A549 (cell line): ENCODE results near the gene SORCS2. TPM values are rescaled to one million over a fixed set of nuclear protein-coding genes. Genes with fewer than 3 reads are reported as not detected.
A peak's percentile ranks its signal among the peaks of the same experiment; 100 is the strongest.

Source experiments
- ATAC-seq, 2 experiments: fragments of 200-7000 bp in 1 of 2; fragments of >200 bp in 1 of 2; cut with Nextera tagmentation in 1 of 2; cut with Tn5 transposase in 1 of 2; 3 replicates each; pipeline versions ENCODE4 v1.8.0 to v1.9.1; 2018 to 2020; ENCODE audit warnings: mild to moderate bottlenecking in 1 of 2, moderate library complexity in 1 of 2
- CTCF ChIA-PET: fragments of 300-600 bp; sonication (Branson Sonifier 250); formaldehyde crosslinking; extraction: SDS; loops from one replicate; lab custom pipeline; 2021; ENCODE audit warnings: antibody characterized with exemption, inconsistent platforms; lab: Yijun Ruan, JAX
- POLR2A ChIA-PET: fragments of 350-600 bp; formaldehyde crosslinking; extraction: SDS; loops from one replicate; lab custom pipeline; 2021; ENCODE audit warnings: antibody characterized with exemption, inconsistent platforms; lab: Yijun Ruan, JAX
- DNase-seq, 2 experiments: peaks; one replicate each; pipeline versions ENCODE4 v3.0.0 to v3.0.0-alpha.2; 2011 to 2016; ENCODE audit warnings: low read depth in 1 of 2, low spot score in 1 of 2
- FAIRE-seq: peaks from 2 replicates; lab custom pipeline; 2011; peaks lifted over from hg19 to GRCh38; lab: Jason Lieb, UNC
- H3K27ac ChIP-seq, 2 experiments: fragments of >200 bp; sonication (Bioruptor Twin); formaldehyde crosslinking; 3 replicates each; pipeline ENCODE4 v1.5.1; 2016 to 2017
- H3K4me1 ChIP-seq: fragments of >200 bp; sonication (Bioruptor Twin); formaldehyde crosslinking; 3 replicates; pipeline ENCODE4 v1.6.1; 2016
- H3K4me2 ChIP-seq: fragments of >200 bp; sonication (Bioruptor Twin); formaldehyde crosslinking; 3 replicates; pipeline ENCODE4 v1.6.1; 2016
- H3K4me3 ChIP-seq: fragments of >200 bp; sonication (Bioruptor Twin); formaldehyde crosslinking; 3 replicates; pipeline ENCODE4 v1.5.1; 2016
- H3K9me3 ChIP-seq: fragments of >200 bp; sonication (Bioruptor Twin); formaldehyde crosslinking; 3 replicates; pipeline ENCODE4 v1.6.1; 2016
- BCL3 ChIP-seq: fragments of >200 bp; sonication (Bioruptor Twin); formaldehyde crosslinking; IDR thresholded peaks from 3 replicates; pipeline ENCODE4 v1.6.1; 2016
- BHLHE40 ChIP-seq: IDR thresholded peaks from 2 replicates; pipeline ENCODE4 v1.6.1; 2012; ENCODE audit warnings: low read depth, low read length, inconsistent platforms
- E2F6 ChIP-seq: IDR thresholded peaks from 2 replicates; pipeline ENCODE4 v1.6.1; 2012; ENCODE audit warnings: low read depth, borderline replicate concordance
- EHMT2 ChIP-seq: fragments of 200-600 bp; sonication (generic); IDR thresholded peaks from 2 replicates; pipeline ENCODE4 v1.6.1; 2016; ENCODE audit warnings: antibody characterized with exemption, low read depth, mild to moderate bottlenecking, moderate library complexity
- ELK1 ChIP-seq: fragments of 150-350 bp; IDR thresholded peaks from 2 replicates; pipeline ENCODE4 v1.6.1; 2014; ENCODE audit warnings: low read depth, mild to moderate bottlenecking, low read length
- EP300 ChIP-seq, 2 experiments: fragments of >200 bp; sonication (Bioruptor Twin); formaldehyde crosslinking; IDR thresholded peaks; 2 replicates in 1 of 2; 3 replicates in 1 of 2; pipeline ENCODE4 v1.6.1; 2016 to 2017
- FOXS1 ChIP-seq: fragments of 250-450 bp; sonication (Bioruptor Pico); IDR thresholded peaks from 2 replicates; pipeline ENCODE4 v1.5.0; 2020; ENCODE audit warnings: mild to moderate bottlenecking, moderate library complexity
- GATA3 ChIP-seq: IDR thresholded peaks from 2 replicates; pipeline ENCODE4 v1.6.1; 2012; ENCODE audit warnings: borderline replicate concordance
- HDAC2 ChIP-seq: fragments of 200-600 bp; sonication (generic); IDR thresholded peaks from 2 replicates; pipeline ENCODE4 v1.6.1; 2016
- HES2 ChIP-seq: fragments of >200 bp; sonication (Bioruptor Twin); formaldehyde crosslinking; IDR thresholded peaks from 2 replicates; pipeline ENCODE4 v1.6.1; 2016
- HMGXB4 ChIP-seq: fragments of 250-450 bp; sonication (Bioruptor Pico); IDR thresholded peaks from 2 replicates; pipeline ENCODE4 v1.5.0; 2021; ENCODE audit warnings: mild to moderate bottlenecking, moderate library complexity, borderline replicate concordance
- JUN ChIP-seq, 2 experiments: fragments of >200 bp; sonication (Bioruptor Twin); formaldehyde crosslinking; IDR thresholded peaks; 2 replicates in 1 of 2; 3 replicates in 1 of 2; pipeline ENCODE4 v1.6.1; 2016 to 2017
- KDM1A ChIP-seq: fragments of 200-600 bp; sonication (generic); IDR thresholded peaks from 2 replicates; pipeline ENCODE4 v1.6.1; 2016; ENCODE audit warnings: low read depth, mild to moderate bottlenecking
- KDM5A ChIP-seq: fragments of 200-600 bp; sonication (generic); IDR thresholded peaks from 2 replicates; pipeline ENCODE4 v1.6.1; 2016; ENCODE audit warnings: antibody characterized with exemption, mild to moderate bottlenecking
- MAFK ChIP-seq: fragments of 450-650 bp; IDR thresholded peaks from 2 replicates; pipeline ENCODE4 v1.6.1; 2014; ENCODE audit not compliant: partially characterized antibody
- NFE2L2 ChIP-seq: fragments of 150-350 bp; conservative IDR thresholded peaks from 2 replicates; pipeline ENCODE4 v1.6.1; 2014; ENCODE audit warnings: low read length
- POLR2AphosphoS2 ChIP-seq: conservative IDR thresholded peaks from 2 replicates; pipeline ENCODE4 v1.6.1; 2012; ENCODE audit warnings: low read length, improper control_type of control experiment, inconsistent platforms
- RCOR1 ChIP-seq: fragments of 150-350 bp; IDR thresholded peaks from 2 replicates; pipeline ENCODE4 v1.6.1; 2014; ENCODE audit warnings: antibody characterized with exemption, low read length, low read depth
- REST ChIP-seq: fragments of 200-600 bp; sonication (generic); IDR thresholded peaks from 2 replicates; pipeline ENCODE4 v1.6.1; 2016; ENCODE audit warnings: antibody characterized with exemption, mild to moderate bottlenecking, moderate library complexity
- RFX5 ChIP-seq: fragments of 450-650 bp; IDR thresholded peaks from 2 replicates; pipeline ENCODE4 v1.7.1; 2014; ENCODE audit warnings: antibody characterized with exemption, mild to moderate bottlenecking, moderate library complexity
- RNF2 ChIP-seq: fragments of 200-600 bp; sonication (generic); IDR thresholded peaks from 2 replicates; pipeline ENCODE4 v1.6.1; 2016; ENCODE audit warnings: low read depth, mild to moderate bottlenecking, antibody characterized with exemption, moderate library complexity, borderline replicate concordance
- SREBF2 ChIP-seq: fragments of 450-650 bp; IDR thresholded peaks from 2 replicates; pipeline ENCODE4 v1.6.1; 2014; ENCODE audit warnings: mild to moderate bottlenecking, moderate library complexity
- TFCP2L1 ChIP-seq: fragments of 250-450 bp; sonication (Bioruptor Pico); IDR thresholded peaks from 2 replicates; pipeline ENCODE4 v1.5.0; 2021; ENCODE audit warnings: mild to moderate bottlenecking
- USF2 ChIP-seq: fragments of 450-650 bp; IDR thresholded peaks from 2 replicates; pipeline ENCODE4 v1.6.1; 2014; ENCODE audit warnings: antibody characterized with exemption
- ZSCAN20 ChIP-seq: fragments of 250-450 bp; sonication (Bioruptor Pico); IDR thresholded peaks from 2 replicates; pipeline ENCODE4 v1.8.0; 2022; ENCODE audit warnings: mild to moderate bottlenecking, moderate library complexity
- whole genome bisulfite sequencing: methylation state at CpG from one replicate; pipeline ENCODE4 v1.1.6; 2017; ENCODE audit errors: missing lambda C conversion rate; 5-methylcytosine and 5-hydroxymethylcytosine counted together
- polyA plus RNA-seq, 4 experiments: library from polyadenylated mRNA; depleted of rRNA in 3 of 4; stranded (reverse); fragments of >200 nt; fragmentation: RNase III in 1 of 4; extraction: RNeasy Plus Mini Kit Qiagen cat#74134 plus additional on column Dnase treatment in 1 of 4; gene quantifications; 2 replicates in 3 of 4; 3 replicates in 1 of 4; pipeline ENCODE4 v1.2.3, GENCODE V29; 2011 to 2017

The SORCS2 gene
- polyA plus RNA-seq, 2 of the 4 experiments (the other 2 are of a cell fraction): 1.4 to 4.6 TPM

GRCh38 chr4:7763106-7763505, 570.8 kb downstream of the SORCS2 start:
- no peak overlapping the region for H3K4me2 ChIP-seq
- no peak overlapping the region for H3K4me3 ChIP-seq
- no peak for TF ChIP-seq EHMT2
- TF ChIP-seq RFX5: no peak
- TF ChIP-seq POLR2AphosphoS2: no peak
- no peak for TF ChIP-seq HDAC2
- TF ChIP-seq KDM1A: no peak
- no peak for TF ChIP-seq SREBF2
- TF ChIP-seq BHLHE40: no peak
- no peak for TF ChIP-seq EP300 (IDR thresholded peaks at IDR 0.05)
- no peak for TF ChIP-seq ZSCAN20 (CRISPR knock-in tag)
- no peak for TF ChIP-seq MAFK
- TF ChIP-seq REST: no peak
- no peak for TF ChIP-seq HES2
- TF ChIP-seq USF2: no peak
- no peak for TF ChIP-seq E2F6
- no peak for TF ChIP-seq RCOR1
- ATAC-seq (no peak), FAIRE-seq (no peak), DNase-seq (no peak)
- WGBS: 90% methylated on average over 16 of the region's 16 CpGs
- ChIA-PET CTCF (no interaction called here), POLR2A (no interaction called here)
- no peaks in the 10 kb centered on the region for H3K9me3 ChIP-seq
- no peak overlapping the region for H3K27ac ChIP-seq
- peaks cover 13% of the 10 kb centered on the region for H3K4me1 ChIP-seq

GRCh38 chr4:7763788-7764187, 571.5 kb downstream of the SORCS2 start:
- TF ChIP-seq RNF2: no peak
- TF ChIP-seq GATA3: no peak
- TF ChIP-seq KDM5A: no peak
- no peak for TF ChIP-seq TFCP2L1
- no peak for TF ChIP-seq FOXS1
- no peak for TF ChIP-seq BCL3
- TF ChIP-seq NFE2L2: no peak
- no peak for TF ChIP-seq ELK1
- no peak for TF ChIP-seq HMGXB4 (CRISPR knock-in tag)
- TF ChIP-seq JUN (IDR thresholded peaks at IDR 0.05): no peak
- Histone ChIP-seq H3K4me2 (no peak overlapping the region), H3K9me3 (no peaks in the 10 kb centered on the region), H3K27ac (no peak overlapping the region), H3K4me3 (no peak overlapping the region), H3K4me1 (peaks cover 13% of the 10 kb centered on the region)
- POLR2A ChIA-PET: no interaction called here
- ATAC-seq (peak in 1 of 2 experiments; percentile 14; a peak in 1 of 6 replicates), FAIRE-seq (no peak), DNase-seq (peak in 1 of 2 experiments; percentile 11)
- CTCF ChIA-PET: interaction anchor here (1.5 kb wide), 1 partner anchor 222 kb away, joined by 3 read pairs; no protein-coding TSS in a partner anchor
- WGBS: 80% methylated on average over 10 of the region's 10 CpGs
